NT2/D1 (cell line): ENCODE measurements around the gene USP54.

Experiments used
- SUZ12 ChIP-seq: IDR thresholded peaks from 2 replicates; pipeline ENCODE4 v1.6.1; 2011; ENCODE audit not compliant: insufficient read length, insufficient read depth; ENCODE audit errors: extremely low read depth
- YY1 ChIP-seq: IDR thresholded peaks from 2 replicates; pipeline ENCODE4 v1.6.1; 2011; ENCODE audit not compliant: insufficient read length, insufficient read depth

DNA sequence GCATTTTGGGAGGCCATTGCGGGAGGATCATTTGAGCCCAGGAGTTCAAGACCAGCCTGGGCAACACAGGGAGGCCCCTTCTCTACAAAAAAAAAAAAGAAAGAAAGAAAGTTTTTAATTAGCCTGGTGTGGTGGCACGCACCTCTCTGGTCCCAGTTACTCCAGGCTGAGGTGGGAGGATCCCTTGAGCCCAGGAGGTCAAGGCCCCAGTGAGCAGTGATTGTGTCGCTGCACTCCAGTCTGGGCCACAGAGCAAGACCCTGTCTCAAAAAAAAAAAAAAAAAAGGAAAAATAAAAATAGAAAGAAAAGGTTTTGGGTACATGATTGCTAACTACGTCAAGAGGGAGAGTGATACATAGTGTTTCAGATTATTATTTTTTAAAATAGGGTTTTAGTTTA is 2.0 kb upstream of the USP54 start:
- TF ChIP-seq YY1 (no peak), SUZ12 (no peak)
